OCI-LY3 (cell line): ENCODE results near the gene PLEKHD1.

Experiments used
- EZH2phosphoT487 ChIP-seq: fragments of 200-600 bp; shearing (Covaris generic); IDR thresholded peaks from 2 replicates; pipeline ENCODE4 v1.6.1; 2018; ENCODE audit warnings: antibody characterized with exemption, mixed run types, low read depth
- TF ChIP-seq, protein P1 (sequence below): fragments of 200-600, 300-600 bp; sonication (generic); IDR thresholded peaks from 2 replicates; pipeline ENCODE4 v1.5.1; 2014; ENCODE audit warnings: antibody characterized with exemption, low read length, low read depth

DNA sequence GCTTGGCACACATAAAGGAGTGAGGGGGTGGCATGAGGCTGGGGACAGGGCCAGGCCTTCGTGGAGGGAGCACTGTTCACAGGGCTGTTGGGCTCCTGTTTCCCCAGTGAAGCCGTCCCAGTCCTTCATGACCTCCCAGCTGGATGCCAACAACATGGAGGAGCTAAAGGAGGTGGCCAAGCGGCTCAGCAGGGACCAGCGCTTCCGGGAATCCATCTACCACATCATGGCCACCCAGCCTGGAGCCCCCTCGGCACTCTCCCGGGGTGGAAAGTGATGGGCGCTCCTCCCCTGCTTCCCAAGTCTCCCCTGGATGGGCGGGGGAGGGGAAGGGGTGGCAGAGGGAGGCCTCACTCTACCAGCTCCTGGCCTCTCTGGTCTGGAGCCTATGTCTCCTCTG lies 43.6 kb downstream of the PLEKHD1 start:
- TF ChIP-seq, protein P1, sequence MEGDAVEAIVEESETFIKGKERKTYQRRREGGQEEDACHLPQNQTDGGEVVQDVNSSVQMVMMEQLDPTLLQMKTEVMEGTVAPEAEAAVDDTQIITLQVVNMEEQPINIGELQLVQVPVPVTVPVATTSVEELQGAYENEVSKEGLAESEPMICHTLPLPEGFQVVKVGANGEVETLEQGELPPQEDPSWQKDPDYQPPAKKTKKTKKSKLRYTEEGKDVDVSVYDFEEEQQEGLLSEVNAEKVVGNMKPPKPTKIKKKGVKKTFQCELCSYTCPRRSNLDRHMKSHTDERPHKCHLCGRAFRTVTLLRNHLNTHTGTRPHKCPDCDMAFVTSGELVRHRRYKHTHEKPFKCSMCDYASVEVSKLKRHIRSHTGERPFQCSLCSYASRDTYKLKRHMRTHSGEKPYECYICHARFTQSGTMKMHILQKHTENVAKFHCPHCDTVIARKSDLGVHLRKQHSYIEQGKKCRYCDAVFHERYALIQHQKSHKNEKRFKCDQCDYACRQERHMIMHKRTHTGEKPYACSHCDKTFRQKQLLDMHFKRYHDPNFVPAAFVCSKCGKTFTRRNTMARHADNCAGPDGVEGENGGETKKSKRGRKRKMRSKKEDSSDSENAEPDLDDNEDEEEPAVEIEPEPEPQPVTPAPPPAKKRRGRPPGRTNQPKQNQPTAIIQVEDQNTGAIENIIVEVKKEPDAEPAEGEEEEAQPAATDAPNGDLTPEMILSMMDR, result no peak
- no peak for TF ChIP-seq EZH2phosphoT487
